Measurements from ENCODE around the gene OR11H1.
"Not testable (repeated sequence)": the region's sequence is repeated elsewhere in the genome, so short reads cannot be mapped to it uniquely, and the experiment has no call there.

The OR11H1 gene, protein sequence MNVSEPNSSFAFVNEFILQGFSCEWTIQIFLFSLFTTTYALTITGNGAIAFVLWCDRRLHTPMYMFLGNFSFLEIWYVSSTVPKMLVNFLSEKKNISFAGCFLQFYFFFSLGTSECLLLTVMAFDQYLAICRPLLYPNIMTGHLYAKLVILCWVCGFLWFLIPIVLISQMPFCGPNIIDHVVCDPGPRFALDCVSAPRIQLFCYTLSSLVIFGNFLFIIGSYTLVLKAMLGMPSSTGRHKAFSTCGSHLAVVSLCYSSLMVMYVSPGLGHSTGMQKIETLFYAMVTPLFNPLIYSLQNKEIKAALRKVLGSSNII

DNA sequence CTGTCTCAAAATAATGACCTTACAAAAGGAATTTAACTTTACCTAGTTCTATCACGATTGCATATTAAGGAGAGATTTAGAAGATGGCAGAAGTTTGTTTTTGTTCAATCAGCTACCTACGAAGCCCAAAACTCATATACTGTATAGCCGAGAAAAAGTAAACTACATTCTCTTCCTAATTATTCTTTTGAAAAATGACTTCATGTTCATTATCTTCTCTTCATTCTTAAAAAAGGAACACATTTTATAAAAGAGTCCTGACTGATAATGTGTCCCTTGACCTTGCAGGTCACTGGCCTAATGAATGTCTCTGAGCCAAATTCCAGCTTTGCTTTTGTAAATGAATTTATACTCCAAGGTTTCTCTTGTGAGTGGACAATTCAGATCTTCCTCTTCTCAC, at the start of gene OR11H1:
TSS of gene OR11H1 (plus strand) at position 301 of the 400 bp plus-strand sequence. CDS start at position 301, 0 bp downstream.
- not testable (repeated sequence) for DNase-seq

DNA sequence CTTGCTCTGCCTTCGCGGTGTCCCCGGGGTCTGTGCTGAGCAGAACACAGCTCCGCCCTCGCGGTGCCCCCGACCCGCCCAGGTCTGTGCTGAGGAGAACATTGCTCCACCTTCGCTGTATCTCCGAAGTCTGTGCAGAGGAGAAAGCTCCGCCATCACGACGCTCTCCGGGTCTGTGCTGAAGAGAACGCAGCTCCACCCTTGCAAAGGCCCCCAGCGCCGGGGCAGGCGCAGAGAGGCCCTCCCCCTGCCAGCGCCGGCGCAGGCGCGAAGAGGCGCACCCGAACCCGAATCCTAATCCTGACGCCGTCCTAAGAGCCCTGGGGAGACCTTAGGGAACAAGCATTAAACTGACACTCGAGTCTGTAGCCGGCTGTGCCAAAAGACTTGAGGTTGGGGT, 18.0 kb upstream of the OR11H1 start:
- not testable (repeated sequence) for DNase-seq

DNA sequence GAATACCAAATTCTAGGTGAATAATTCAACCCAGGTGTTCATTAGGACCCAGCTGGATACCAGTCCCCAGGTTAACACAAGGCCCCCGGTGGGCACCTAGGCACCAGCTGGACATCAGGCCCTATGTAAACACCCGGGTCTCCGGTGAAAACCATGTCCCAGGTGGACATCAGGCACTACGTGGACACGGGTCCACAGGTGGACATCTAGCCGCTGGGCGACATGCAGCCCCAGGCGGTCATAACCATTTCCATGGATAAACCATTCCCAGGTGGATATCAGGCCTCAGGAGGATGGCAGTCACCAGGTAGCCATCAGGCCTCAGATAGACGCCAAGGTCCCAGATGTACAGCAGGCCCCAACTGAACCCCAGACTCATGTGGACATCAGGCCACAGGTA, 12.1 kb upstream of the OR11H1 start:
- DNase-seq, result not testable (repeated sequence)

DNA sequence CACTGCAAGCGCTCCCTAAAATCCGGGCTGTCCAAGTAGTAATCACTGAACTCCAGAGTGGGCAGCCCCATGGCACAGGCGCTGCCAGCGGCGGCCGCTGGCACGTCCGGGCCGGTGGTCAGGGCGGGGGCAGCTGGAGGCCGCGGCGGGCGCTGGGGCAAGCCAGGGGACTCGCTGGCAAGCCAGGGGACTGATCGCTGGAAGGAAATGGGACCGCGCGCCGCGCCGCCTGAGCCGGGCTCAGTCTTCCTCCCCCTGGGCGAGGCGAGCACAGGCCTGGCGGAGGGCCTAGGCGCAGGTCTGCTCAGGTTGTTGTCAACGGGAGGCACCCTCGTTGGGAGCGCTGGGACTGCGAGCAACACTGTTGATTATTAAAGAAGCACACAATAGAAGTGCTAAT, 25.8 kb downstream of the OR11H1 start:
- not testable (repeated sequence) for DNase-seq

DNA sequence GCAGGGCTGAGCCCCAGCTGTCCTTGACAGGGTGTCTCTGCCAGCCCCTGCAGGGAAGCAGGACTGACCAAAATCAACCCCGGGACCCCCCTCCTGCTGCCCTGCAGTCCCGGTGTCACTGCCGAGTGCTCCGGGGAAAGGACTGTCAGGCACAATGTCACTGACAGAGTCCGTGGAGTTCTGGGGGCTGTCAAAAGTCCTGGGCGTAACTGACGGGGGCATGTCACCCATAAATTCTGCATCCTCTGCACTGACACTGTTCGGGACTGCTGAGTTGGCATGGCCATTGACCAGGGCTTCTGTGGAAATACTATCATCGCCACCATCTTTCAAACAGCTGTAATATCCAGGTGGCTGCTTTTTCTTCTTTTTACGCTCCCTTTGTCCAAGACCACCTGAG, 35.5 kb downstream of the OR11H1 start:
- not testable (repeated sequence) for DNase-seq

DNA sequence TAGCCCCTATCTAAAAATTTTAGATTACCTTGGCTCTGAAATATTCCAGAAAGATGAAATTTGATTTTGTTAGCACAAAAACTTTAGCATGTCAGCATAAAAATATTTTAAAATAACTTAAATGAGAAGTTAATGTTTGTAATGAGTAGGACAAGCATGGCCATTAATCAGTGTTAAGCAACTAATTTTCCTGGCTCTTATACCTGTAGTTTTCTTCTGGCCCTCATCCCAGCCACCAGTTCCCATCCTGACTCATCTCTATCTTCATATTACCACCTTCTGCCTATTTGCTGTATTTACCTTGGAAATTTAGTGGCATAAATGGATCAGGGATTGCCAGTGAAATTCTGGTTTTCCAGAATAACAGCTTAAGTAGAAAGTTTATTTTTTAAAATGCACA, 37.1 kb downstream of the OR11H1 start:
- not testable (repeated sequence) for DNase-seq

Measured in SIG-M5 (cell line).